K562 (cell line): Measurements from ENCODE around the gene FSCN2. TPM values are rescaled to one million over a fixed set of nuclear protein-coding genes. Genes with fewer than 3 reads are reported as not detected.

Experiments used
- CHCHD3 ChIP-seq: fragments of 250-450 bp; sonication (Bioruptor Pico); IDR thresholded peaks from 2 replicates; pipeline ENCODE4 v2.1.2; 2022; ENCODE audit warnings: mild to moderate bottlenecking
- CREB1 ChIP-seq, 2 experiments: sonication (generic) in 1 of 2; formaldehyde crosslinking in 1 of 2; IDR thresholded peaks; 2 replicates each; pipeline versions ENCODE4 v1.6.1 to v1.8.0; 2012 to 2022; ENCODE audit warnings: inconsistent platforms in 1 of 2, mild to moderate bottlenecking in 1 of 2, missing genetic modification reagents in 1 of 2, moderate library complexity in 1 of 2
- DPF2 ChIP-seq: fragments of 450-650 bp; IDR thresholded peaks from 2 replicates; pipeline ENCODE4 v1.6.1; 2016
- EWSR1 ChIP-seq: fragments of 450-650 bp; IDR thresholded peaks from 2 replicates; pipeline ENCODE4 v1.6.1; 2018; ENCODE audit warnings: borderline replicate concordance, mild to moderate bottlenecking, low read depth, moderate library complexity; ENCODE audit not compliant: partially characterized antibody
- GATAD2A ChIP-seq: fragments of 450-650 bp; IDR thresholded peaks from 2 replicates; pipeline ENCODE4 v1.6.1; 2017
- GATAD2B ChIP-seq: fragments of 450-650 bp; IDR thresholded peaks from 2 replicates; pipeline ENCODE4 v1.6.1; 2017; ENCODE audit warnings: mild to moderate bottlenecking, borderline replicate concordance
- MEF2D ChIP-seq: conservative IDR thresholded peaks from 2 replicates; pipeline ENCODE4 v1.6.1; 2016; ENCODE audit warnings: low read depth, missing genetic modification characterization, missing compliant biosample characterization
- PHF20 ChIP-seq: fragments of 450-650 bp; IDR thresholded peaks from 2 replicates; pipeline ENCODE4 v1.6.1; 2018; ENCODE audit not compliant: partially characterized antibody
- RBM22 ChIP-seq: fragments of 200-400 bp; formaldehyde crosslinking; IDR thresholded peaks from 2 replicates; pipeline ENCODE4 v1.6.1; 2018; ENCODE audit warnings: low read length, low read depth; ENCODE audit not compliant: poor library complexity, severe bottlenecking
- RNF2 ChIP-seq: sonication (generic); IDR thresholded peaks from 2 replicates; pipeline ENCODE4 v1.6.1; 2016
- SP1 ChIP-seq: sonication (generic); formaldehyde crosslinking; IDR thresholded peaks from 2 replicates; pipeline ENCODE4 v1.8.1; 2022; ENCODE audit warnings: mild to moderate bottlenecking, missing genetic modification reagents
- STAT5A ChIP-seq: IDR thresholded peaks from 2 replicates; pipeline ENCODE4 v1.6.1; 2012; ENCODE audit warnings: low read length, inconsistent platforms, borderline replicate concordance
- TFAP4 ChIP-seq: sonication (generic); formaldehyde crosslinking; IDR thresholded peaks from 2 replicates; pipeline ENCODE4 v1.8.0; 2022; ENCODE audit warnings: missing genetic modification reagents, mild to moderate bottlenecking, moderate library complexity, borderline replicate concordance
- THAP7 ChIP-seq: fragments of 250-450 bp; sonication (Bioruptor Pico); IDR thresholded peaks from 2 replicates; pipeline ENCODE4 v1.5.0; 2021
- TOE1 ChIP-seq, 2 experiments: fragments of 450-650 bp in 1 of 2; sonication (generic) in 1 of 2; formaldehyde crosslinking in 1 of 2; IDR thresholded peaks; 2 replicates each; pipeline versions ENCODE4 v1.7.1 to v1.8.0; 2016 to 2022; ENCODE audit warnings: borderline replicate concordance in 2 of 2, mild to moderate bottlenecking in 2 of 2, antibody characterized with exemption in 1 of 2, inconsistent platforms in 1 of 2, low read depth in 1 of 2, missing genetic modification reagents in 1 of 2, moderate library complexity in 1 of 2
- UBTF ChIP-seq, 2 experiments: IDR thresholded peaks; 2 replicates each; pipeline ENCODE4 v1.6.1; 2012; ENCODE audit warnings: improper control_type of control experiment in 2 of 2, low read depth in 2 of 2, low read length in 2 of 2, borderline replicate concordance in 1 of 2
- ZNF282 ChIP-seq: sonication (generic); formaldehyde crosslinking; IDR thresholded peaks from 2 replicates; pipeline ENCODE4 v1.8.1; 2023; ENCODE audit warnings: missing genetic modification reagents
- ZNF609 ChIP-seq: sonication (generic); formaldehyde crosslinking; IDR thresholded peaks from 2 replicates; pipeline ENCODE4 v1.8.1; 2023; ENCODE audit warnings: missing genetic modification reagents, mild to moderate bottlenecking, borderline replicate concordance
- polyA plus RNA-seq, 8 experiments: library from polyadenylated mRNA; depleted of rRNA in 4 of 8; stranded (reverse) in 5 of 8; unstranded in 3 of 8; fragments of >200 nt; fragmentation: Nextera tagmentation in 2 of 8; fragmentation: Illumina TruSeq in 1 of 8; extraction: Ambion mirVana in 2 of 8; extraction: Trizol in 1 of 8; gene quantifications; 2 replicates each; pipeline versions ENCODE4 v1.2.1 to v1.2.3, GENCODE V29; 2011 to 2014; ENCODE audit warnings: inconsistent platforms in 1 of 8, missing spikeins in 1 of 8
- total RNA-seq, 7 experiments: library from RNA; depleted of rRNA in 6 of 7; stranded (reverse); fragments of >200 nt in 6 of 7; fragmentation: Illumina TruSeq in 2 of 7; extraction: Trizol in 2 of 7; gene quantifications; 2 replicates each; pipeline versions ENCODE4 v1.2.1 to v1.2.3, GENCODE V29; 2011 to 2021; ENCODE audit warnings: low replicate concordance in 1 of 7

The FSCN2 gene
- total and polyA plus RNA-seq, 9 of the 15 experiments (the other 6 are each of a cell fraction or from before 2014, with no cell fraction given), result 0.08 TPM; not detected in 8

DNA sequence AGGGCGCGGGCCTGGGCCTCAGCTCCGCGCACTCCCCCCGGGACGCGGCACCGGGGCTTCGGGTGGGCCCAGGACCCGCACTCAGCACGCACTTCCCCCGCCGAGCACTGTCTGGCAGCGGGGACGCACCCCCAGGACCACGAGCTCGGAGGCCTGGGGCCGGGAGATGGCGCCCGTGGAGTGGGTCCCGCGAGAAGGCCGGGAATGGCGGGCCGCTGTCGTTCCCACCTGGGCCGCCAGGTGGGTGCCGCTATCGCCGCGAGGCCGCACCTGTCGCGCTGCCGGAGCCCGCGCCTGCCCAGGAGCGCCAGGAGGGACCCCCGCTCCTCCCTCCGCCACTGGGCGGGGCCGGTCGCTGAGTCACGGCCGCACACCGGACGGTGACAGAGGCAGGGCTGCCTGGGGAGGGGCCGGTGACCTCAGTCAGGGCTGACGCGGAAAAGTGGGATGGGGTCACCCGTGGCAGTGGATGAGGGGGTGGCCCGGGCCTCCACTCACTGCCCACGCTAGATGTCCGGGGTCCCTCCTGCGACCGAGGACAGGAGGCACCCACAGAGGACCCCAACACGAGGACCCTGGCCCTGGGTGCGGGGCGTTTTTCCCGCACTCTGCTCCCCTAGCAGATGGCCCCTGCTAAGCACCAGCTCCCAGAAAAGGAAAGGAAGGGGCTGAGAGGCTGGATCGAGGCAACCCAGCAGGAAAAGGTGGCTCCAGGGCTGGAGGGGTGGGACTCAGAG, 8.7 kb upstream of the FSCN2 start (continued):
- 0 out of 2 replicates have a peak, but pooled peaks have one; percentile 40 for TF ChIP-seq THAP7 (CRISPR knock-in tag)
- peak; percentile 46; the same call in 1 of the 2 replicates for TF ChIP-seq TFAP4 (CRISPR knock-in tag)
- TF ChIP-seq MEF2D (tag), result no peak
- TF ChIP-seq UBTF (IDR thresholded peaks at IDR 0.05; ENCODE audit: borderline replicate concordance in 1 of 2, low read depth in 2 of 2, low read length in 2 of 2), result 0 out of 4 replicates have a peak, but pooled peaks of 1 of the 2 experiments have one; percentile 15
- TF ChIP-seq ZNF609 (CRISPR knock-in tag), result no peak
- peak; percentile 47; the same call in 1 of the 2 replicates for TF ChIP-seq CREB1 (IDR thresholded peaks at IDR 0.05)
- peak; percentile 65; the same call in 1 of the 2 replicates for TF ChIP-seq CREB1 (CRISPR knock-in tag; IDR thresholded peaks at IDR 0.05)
- 0 out of 2 replicates have a peak, but pooled peaks have one; percentile 17 for TF ChIP-seq TOE1 (IDR thresholded peaks at IDR 0.05; ENCODE audit: borderline replicate concordance)
- no peak for TF ChIP-seq TOE1 (CRISPR knock-in tag; IDR thresholded peaks at IDR 0.05; ENCODE audit: borderline replicate concordance, low read depth)
- no peak for TF ChIP-seq STAT5A
- peak; percentile 70 for TF ChIP-seq DPF2
- TF ChIP-seq SP1 (CRISPR knock-in tag), result peak; percentile 35; the same call in 1 of the 2 replicates
- TF ChIP-seq EWSR1, result no peak
- TF ChIP-seq GATAD2A, result 0 out of 2 replicates have a peak, but pooled peaks have one; percentile 49
- TF ChIP-seq RBM22, result no peak
- TF ChIP-seq PHF20, result peak; percentile 25
- TF ChIP-seq RNF2, result peak; percentile 40; the same call in 1 of the 2 replicates
- no peak for TF ChIP-seq CHCHD3 (CRISPR knock-in tag)
- TF ChIP-seq GATAD2B, result peak; percentile 71
- 0 out of 2 replicates have a peak, but pooled peaks have one; percentile 77 for TF ChIP-seq ZNF282 (CRISPR knock-in tag)
